ENCODE data around the gene PELI3. TPM values are rescaled to one million over a fixed set of nuclear protein-coding genes. Genes with fewer than 3 reads are reported as not detected.

The PELI3 gene
- total and polyA plus RNA-seq, 2 of the 8 experiments (the other 6 are each of a cell fraction or from before 2014, with no cell fraction given), result 5.2 to 7.6 TPM

DNA sequence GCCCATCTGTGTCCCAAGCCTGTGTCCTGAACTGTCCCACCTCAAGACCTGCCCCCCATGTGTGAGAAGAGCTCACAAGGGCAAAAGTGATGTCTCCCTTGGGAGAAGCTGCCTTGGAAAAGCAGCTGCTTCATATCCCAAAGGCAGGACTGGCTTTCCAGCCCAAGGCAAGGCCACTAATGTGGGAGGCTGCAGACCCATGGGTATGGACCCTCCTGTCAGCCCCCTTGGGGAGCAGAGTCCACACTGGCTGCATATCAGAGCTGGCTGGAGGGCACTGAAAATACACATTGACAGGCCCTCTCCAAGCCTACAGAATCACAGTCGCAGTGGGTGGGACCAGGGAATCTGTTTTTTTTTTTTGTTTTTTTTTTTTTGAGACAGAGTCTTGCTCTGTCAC lies 2.7 kb downstream of the PELI3 start:
- H3K36me3 ChIP-seq (ENCODE audit: control insufficient read depth in 2 of 4, insufficient read depth in 4 of 4, low read length in 3 of 4), result no peaks in the 10 kb centered on the region; a peak in 2 of 8 replicates
- no peaks in the 10 kb centered on the region for H3K79me1 ChIP-seq (ENCODE audit: low read depth, low read length)
- peaks cover 13% of the 10 kb centered on the region for H3K23me2 ChIP-seq (ENCODE audit: low read depth, low read length)
- no peak overlapping the region for H4K5ac ChIP-seq (ENCODE audit: insufficient read length, low read depth, low read length)
- peak overlapping the region; percentile 52; the same call in 1 of the 2 replicates for H2BK5ac ChIP-seq (ENCODE audit: low read depth, low read length)
- peaks cover 7 to 25% (median 14%) of the 10 kb centered on the region in 4 experiments for H3K4me1 ChIP-seq (replicated peaks in 1 of 4; ENCODE audit: control insufficient read depth in 3 of 4, insufficient read depth in 4 of 4, low read length in 3 of 4)
- H3K79me2 ChIP-seq (ENCODE audit: control insufficient read depth in 1 of 2, insufficient read depth in 2 of 2, low read length in 2 of 2), result no peaks in the 10 kb centered on the region
- H4K91ac ChIP-seq (replicated peaks; ENCODE audit: insufficient read length, low read length), result no peak overlapping the region
- H3K56ac ChIP-seq (replicated peaks; ENCODE audit: insufficient read length, low read depth, low read length), result no peak overlapping the region
- no peak overlapping the region for H3K23ac ChIP-seq (ENCODE audit: insufficient read length)
- no peak overlapping the region for H2BK20ac ChIP-seq (ENCODE audit: low read length)
- no peaks in the 10 kb centered on the region for H4K20me1 ChIP-seq (replicated peaks in 1 of 2; ENCODE audit: control insufficient read depth in 1 of 2, insufficient read depth in 2 of 2, low read length in 2 of 2)
- H3K27me3 ChIP-seq (replicated peaks in 1 of 4; ENCODE audit: control insufficient read depth in 3 of 4, extremely low read depth in 1 of 4, insufficient read depth in 3 of 4, low read length in 3 of 4), result no peaks in the 10 kb centered on the region; a peak in 1 of 7 replicates
- H4K8ac ChIP-seq (ENCODE audit: extremely low read depth, insufficient read depth, low read length), result no peak overlapping the region
- no peak overlapping the region for H2BK120ac ChIP-seq (replicated peaks; ENCODE audit: low read depth, low read length)
- FAIRE-seq (no peak), DNase-seq (ENCODE audit: low read depth in 1 of 2, low spot score in 2 of 2) (peak in 1 of 2 experiments; percentile 39)
- H3K4me2 ChIP-seq (ENCODE audit: insufficient read depth in 1 of 2, low read depth in 2 of 2, low read length in 2 of 2), result no peak overlapping the region
- H3K18ac ChIP-seq (ENCODE audit: extremely low read depth, low read length), result no peak overlapping the region
- 90% methylated on average over 1 of the region's 1 CpG; no CpG with 5 or more reads in 1 of the 2 experiments for WGBS, 2 experiments (ENCODE audit: extremely low coverage in 1 of 2, insufficient coverage in 1 of 2, insufficient read length in 1 of 2, insufficient replicate concordance in 2 of 2, low coverage in 1 of 2, low lambda C conversion rate in 2 of 2, missing lambda C conversion rate in 1 of 2)
- no peak overlapping the region for H2BK15ac ChIP-seq (ENCODE audit: low read length)
- H3K14ac ChIP-seq (ENCODE audit: insufficient read length), result no peak overlapping the region
- H3K4me3 ChIP-seq (ENCODE audit: extremely low read depth in 1 of 4, insufficient read depth in 2 of 4, low read depth in 3 of 4, low read length in 4 of 4), result no peak overlapping the region
- H3K27ac ChIP-seq (ENCODE audit: low read depth, low read length), result no peak overlapping the region
- ChIA-PET CTCF (ENCODE audit: partially characterized antibody) (interaction anchor here (0.7 to 6.7 kb wide), 11 partner anchors 9 to 158 kb away, joined by 3 to 39 read pairs (median 5); partner anchors contain the start of genes MRPL11 and NPAS4), POLR2A (ENCODE audit: partially characterized antibody) (interaction anchor here (0.6 to 7.3 kb wide), 7 partner anchors 9 to 1116 kb away, joined by 3 to 85 read pairs (median 4); partner anchors contain the start of genes DPP3 and MRPL11)
- no peak overlapping the region for H3K9ac ChIP-seq (replicated peaks in 1 of 4; ENCODE audit: extremely low read depth in 1 of 4, low read depth in 3 of 4, low read length in 3 of 4)
- no peaks in the 10 kb centered on the region for H3K9me3 ChIP-seq (ENCODE audit: insufficient read depth in 2 of 2, low read depth in 1 of 2, low read length in 1 of 2)
- no peak overlapping the region for H3K4ac ChIP-seq (replicated peaks; ENCODE audit: insufficient read length, low read depth, low read length)
- H2AK5ac ChIP-seq (ENCODE audit: low read depth, low read length), result no peak overlapping the region
- no peak overlapping the region for H2AFZ ChIP-seq (ENCODE audit: low read length)
- H2BK12ac ChIP-seq (ENCODE audit: low read depth, low read length), result no peak overlapping the region; the same call in 1 of the 2 replicates
- TF ChIP-seq JUN (IDR thresholded peaks at IDR 0.05; ENCODE audit: low read depth, low read length) (no peak), SP2 (IDR thresholded peaks at IDR 0.05; ENCODE audit: low read length) (no peak), GABPA (IDR thresholded peaks at IDR 0.05; ENCODE audit: borderline replicate concordance, insufficient read depth, low read length) (no peak), GTF2F1 (IDR thresholded peaks at IDR 0.05; ENCODE audit: borderline replicate concordance, low read depth, low read length) (no peak), E2F6 (IDR thresholded peaks at IDR 0.05) (no peak), CBX8 (IDR thresholded peaks at IDR 0.05; ENCODE audit: borderline replicate concordance, low read depth, low read length) (no peak), KDM4A (IDR thresholded peaks at IDR 0.05; ENCODE audit: low read depth, low read length, severe bottlenecking) (no peak), ATF3 (IDR thresholded peaks at IDR 0.05; ENCODE audit: insufficient read depth, low read depth, low read length) (no peak), SP1 (IDR thresholded peaks at IDR 0.05; ENCODE audit: low read depth, low read length) (no peak), TBP (IDR thresholded peaks at IDR 0.05; ENCODE audit: low read depth, low read length) (no peak), CBX5 (IDR thresholded peaks at IDR 0.05; ENCODE audit: low read depth, low read length) (no peak)
